ENCODE data around the gene USP32.
"Not testable (repeated sequence)": the region's sequence is repeated elsewhere in the genome, so short reads cannot be mapped to it uniquely, and the experiment has no call there.

Gene USP32

DNA sequence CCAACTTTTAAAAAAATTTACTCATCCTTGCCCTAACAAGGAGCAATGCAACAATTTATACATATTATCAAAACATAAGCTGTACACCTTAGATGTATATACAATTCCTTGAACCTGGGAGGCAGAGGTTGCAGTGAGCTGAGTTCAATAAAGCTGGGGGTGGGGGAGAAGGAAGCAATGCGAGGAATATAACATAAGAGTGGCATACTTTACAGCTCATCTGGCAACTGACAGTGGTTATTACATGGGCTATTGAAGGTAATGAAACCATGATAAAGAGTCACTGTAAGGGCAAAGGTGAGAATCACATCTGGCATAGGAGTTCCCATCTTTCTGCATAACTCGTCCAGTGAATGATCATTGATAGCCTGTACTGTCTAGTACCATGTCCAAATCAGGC lies 198.5 kb downstream of the USP32 start:
- TF ChIP-seq CTCF (IDR thresholded peaks at IDR 0.05; ENCODE audit: borderline replicate concordance, control extremely low read depth, extremely low read depth, insufficient read depth, missing control alignments), result no peak

DNA sequence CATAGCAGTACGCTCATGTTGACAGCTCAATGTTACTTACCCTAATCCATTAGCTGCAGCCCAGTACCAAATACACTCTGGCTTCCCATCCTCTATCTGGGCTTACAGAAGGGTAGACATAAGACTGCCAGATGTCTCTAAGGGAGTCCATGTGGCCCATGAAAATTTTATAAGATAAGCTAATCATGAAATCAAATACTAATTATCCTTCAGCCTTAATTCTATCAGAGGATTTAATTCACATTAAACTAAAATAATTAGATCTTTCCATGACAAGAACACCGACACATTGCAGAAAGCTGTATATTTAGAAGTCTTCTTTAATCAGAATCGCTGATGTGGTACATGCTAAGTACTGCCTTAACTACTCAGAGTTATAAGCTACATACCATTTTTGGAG lies 198.9 kb downstream of the USP32 start:
- DNase-seq (ENCODE audit: low spot score); in situ Hi-C loops (cut with MboI; ENCODE audit: low sequenced_read_pairs, unreplicated experiment): not testable (repeated sequence)

More for the DNA sequence above, 198.5 kb downstream of the USP32 start:
- no peak for DNase-seq (ENCODE audit: low spot score)
- in situ Hi-C loops (cut with MboI; ENCODE audit: low sequenced_read_pairs, unreplicated experiment), result no loop called here

GRCh38 chr17:60190032-60190431 lies 201.9 kb downstream of the USP32 start:
- in situ Hi-C loops (cut with MboI; ENCODE audit: low sequenced_read_pairs, unreplicated experiment); DNase-seq (ENCODE audit: low spot score): not testable (repeated sequence)

DNA sequence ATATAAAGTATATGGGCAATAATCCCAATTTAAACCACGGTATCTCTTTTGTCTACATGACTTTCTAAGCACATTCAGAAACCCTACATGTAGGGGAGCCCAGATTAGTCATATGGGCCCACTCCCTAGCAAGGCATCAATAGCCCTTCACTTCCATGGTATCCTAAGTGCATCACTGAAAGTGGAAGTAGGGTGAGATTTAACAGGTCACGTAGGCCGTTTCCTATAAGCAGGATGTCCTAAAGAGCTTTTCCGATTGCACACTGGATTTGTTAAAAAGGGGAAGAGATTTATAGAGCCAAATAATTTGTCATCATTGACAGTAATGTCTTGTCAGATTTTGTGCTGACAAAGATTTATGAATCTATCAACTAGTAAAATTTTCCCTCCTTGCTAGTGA lies 203.2 kb downstream of the USP32 start:
- TF ChIP-seq CTCF (IDR thresholded peaks at IDR 0.05; ENCODE audit: borderline replicate concordance, control extremely low read depth, extremely low read depth, insufficient read depth, missing control alignments), result no peak
- in situ Hi-C loops (cut with MboI; ENCODE audit: low sequenced_read_pairs, unreplicated experiment), result no loop called here
- DNase-seq (ENCODE audit: low spot score), result no peak

DNA sequence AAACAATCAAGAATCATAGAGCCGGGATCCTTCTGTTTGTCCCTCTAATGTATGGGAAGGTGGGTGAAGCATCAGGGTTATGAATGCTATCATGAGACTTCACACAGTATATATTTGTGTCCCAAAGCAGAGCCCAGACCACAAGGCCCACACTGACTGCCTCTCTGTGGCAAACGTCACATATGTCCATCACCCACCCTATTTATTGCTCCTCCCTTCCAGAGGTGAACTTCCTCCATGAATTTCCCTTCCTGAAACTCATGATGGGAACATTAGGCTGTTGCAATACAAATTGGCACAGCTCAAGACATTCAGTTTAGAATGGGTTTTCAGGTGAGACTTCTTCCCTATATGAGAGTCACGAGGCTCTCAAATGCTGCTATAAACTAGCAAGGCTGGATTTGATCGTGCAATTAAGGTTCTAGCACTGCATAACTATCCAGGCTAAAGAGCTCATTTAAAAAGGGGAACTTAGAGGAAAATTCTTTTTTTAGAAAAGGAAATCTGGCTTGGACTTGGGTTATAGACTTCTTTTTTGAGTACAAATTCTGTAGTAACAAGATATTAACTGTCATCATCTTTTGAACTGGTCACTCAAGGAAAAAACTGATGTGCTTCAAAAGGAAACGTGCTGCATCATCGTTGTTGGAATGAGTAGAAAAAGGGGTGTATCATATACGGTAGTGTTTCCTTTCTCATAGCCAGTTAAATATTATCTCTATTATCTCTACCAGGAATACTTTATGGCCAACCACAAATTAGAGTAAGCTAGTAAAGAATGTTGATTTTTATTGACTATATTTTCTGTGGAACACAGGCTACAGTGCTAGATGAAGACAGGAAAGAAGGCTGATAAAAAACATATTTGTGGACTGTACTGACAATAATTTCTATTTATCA lies 204.8 kb downstream of the USP32 start:
- in situ Hi-C loops (cut with MboI; ENCODE audit: low sequenced_read_pairs, unreplicated experiment); DNase-seq (ENCODE audit: low spot score): not testable (repeated sequence)

DNA sequence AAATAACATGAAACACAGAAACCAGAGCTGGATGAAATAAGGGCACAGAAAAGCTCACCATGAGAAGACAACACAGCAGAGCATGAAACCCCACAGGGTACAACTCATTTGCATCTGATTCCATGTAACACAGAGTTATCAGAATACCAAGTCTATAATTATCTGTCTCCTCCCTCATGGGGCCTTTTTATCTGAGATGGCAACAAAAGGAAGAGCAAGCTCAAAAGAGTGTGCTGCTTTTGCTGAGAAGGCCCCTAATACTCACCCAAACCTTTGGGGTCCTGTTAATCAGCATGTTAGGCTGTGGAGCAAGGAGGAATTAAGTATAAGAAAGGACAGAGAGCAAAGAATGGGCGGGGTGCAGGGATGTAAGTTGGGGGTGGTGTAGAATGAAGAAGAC lies 205.6 kb downstream of the USP32 start:
- DNase-seq (ENCODE audit: low spot score); in situ Hi-C loops (cut with MboI; ENCODE audit: low sequenced_read_pairs, unreplicated experiment): not testable (repeated sequence)

DNA sequence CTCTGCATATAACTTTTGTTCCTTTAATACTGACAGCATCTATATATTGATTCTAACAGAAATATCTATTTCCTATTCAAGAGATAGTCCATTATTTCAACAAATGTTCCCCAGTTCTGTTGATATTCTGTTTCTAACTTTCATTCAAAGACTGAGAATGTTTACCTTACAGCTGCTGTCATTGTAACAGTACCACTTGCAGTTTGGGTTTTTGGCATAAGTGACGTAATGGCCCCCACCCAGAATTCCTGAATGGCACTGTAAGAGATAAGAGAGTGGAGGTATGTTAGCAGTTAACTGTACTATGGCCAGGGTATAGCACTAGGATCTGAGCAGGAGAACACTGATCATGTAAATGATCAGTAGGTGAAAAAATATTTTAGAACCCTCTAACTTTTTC lies 211.6 kb downstream of the USP32 start:
- DNase-seq (ENCODE audit: low spot score); in situ Hi-C loops (cut with MboI; ENCODE audit: low sequenced_read_pairs, unreplicated experiment): not testable (repeated sequence)

DNA sequence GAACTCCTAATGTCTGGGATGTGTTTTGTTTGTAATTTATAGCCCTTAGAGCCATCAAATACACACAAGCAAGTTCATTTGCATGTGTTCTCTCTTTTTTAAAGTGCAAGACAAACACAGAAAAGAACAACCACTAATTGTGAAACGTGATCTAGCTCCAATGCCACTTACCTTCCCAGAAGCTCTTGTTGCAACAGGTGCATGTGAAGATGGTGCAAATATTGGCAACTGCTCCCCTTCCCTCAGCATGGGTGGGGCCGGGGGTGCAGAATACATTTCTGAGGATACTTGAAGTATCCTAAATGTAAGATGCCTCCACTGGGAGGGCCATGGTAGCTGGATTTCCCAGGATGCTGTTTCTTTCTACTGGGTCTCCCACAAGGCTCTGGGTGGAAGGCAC lies 213.8 kb downstream of the USP32 start:
- in situ Hi-C loops (cut with MboI; ENCODE audit: low sequenced_read_pairs, unreplicated experiment); DNase-seq (ENCODE audit: low spot score): not testable (repeated sequence)

- DNase-seq (ENCODE audit: low spot score); in situ Hi-C loops (cut with MboI; ENCODE audit: low sequenced_read_pairs, unreplicated experiment): not testable (repeated sequence)
Observed at GRCh38 chr17:60176763-60177162, 215.2 kb downstream of the USP32 start.

DNA sequence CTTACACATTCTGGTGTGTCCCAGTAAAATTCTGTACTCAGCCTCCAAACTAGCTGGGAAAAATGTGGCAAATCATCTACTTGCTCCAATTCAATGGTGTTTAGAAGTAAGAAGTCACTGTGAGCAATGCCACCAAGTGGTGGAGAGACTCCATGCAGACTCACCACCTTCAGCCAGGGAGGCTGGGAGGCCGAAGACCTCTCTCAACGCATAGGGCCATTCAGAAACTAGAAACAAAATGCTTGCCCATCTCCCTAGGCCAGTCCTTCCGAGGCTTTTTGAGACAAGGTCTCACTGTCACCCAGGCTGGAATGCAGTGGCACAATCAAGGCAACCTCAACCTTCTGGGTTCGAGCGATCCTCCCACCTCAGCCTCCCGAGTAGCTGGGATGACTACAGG lies 217.2 kb downstream of the USP32 start:
- in situ Hi-C loops (cut with MboI; ENCODE audit: low sequenced_read_pairs, unreplicated experiment); DNase-seq (ENCODE audit: low spot score): not testable (repeated sequence)

More for the DNA sequence above, 217.2 kb downstream of the USP32 start:
- TF ChIP-seq CTCF (IDR thresholded peaks at IDR 0.05; ENCODE audit: borderline replicate concordance, control extremely low read depth, extremely low read depth, insufficient read depth, missing control alignments), result peak; percentile 22

Measured in GM13976 (cell line).